ENCODE measurements around the gene CCDC184. TPM values are rescaled to one million over a fixed set of nuclear protein-coding genes. Genes with fewer than 3 reads are reported as not detected.

Gene CCDC184
- polyA plus RNA-seq, 1 of the 3 experiments (the other 2 are of a cell fraction): 5.8 TPM

- H2AFZ ChIP-seq (ENCODE audit: low read depth): no peak overlapping the region
- H4K20me1 ChIP-seq (ENCODE audit: insufficient read depth): no peaks in the 10 kb centered on the region
- peaks cover 27 to 85% of the 10 kb centered on the region in 2 experiments for H3K36me3 ChIP-seq (replicated peaks in 1 of 2; ENCODE audit: control insufficient read depth in 1 of 2, insufficient read depth in 2 of 2, low read length in 1 of 2)
- H3K79me2 ChIP-seq (ENCODE audit: insufficient read depth): no peaks in the 10 kb centered on the region
- no peak overlapping the region for H3K9ac ChIP-seq
- H3K4me2 ChIP-seq: no peak overlapping the region
- no peaks in the 10 kb centered on the region for H3F3A ChIP-seq (replicated peaks; ENCODE audit: insufficient read depth)
- no peaks in the 10 kb centered on the region for H3K27me3 ChIP-seq (ENCODE audit: insufficient read depth)
- TF ChIP-seq, protein P1, sequence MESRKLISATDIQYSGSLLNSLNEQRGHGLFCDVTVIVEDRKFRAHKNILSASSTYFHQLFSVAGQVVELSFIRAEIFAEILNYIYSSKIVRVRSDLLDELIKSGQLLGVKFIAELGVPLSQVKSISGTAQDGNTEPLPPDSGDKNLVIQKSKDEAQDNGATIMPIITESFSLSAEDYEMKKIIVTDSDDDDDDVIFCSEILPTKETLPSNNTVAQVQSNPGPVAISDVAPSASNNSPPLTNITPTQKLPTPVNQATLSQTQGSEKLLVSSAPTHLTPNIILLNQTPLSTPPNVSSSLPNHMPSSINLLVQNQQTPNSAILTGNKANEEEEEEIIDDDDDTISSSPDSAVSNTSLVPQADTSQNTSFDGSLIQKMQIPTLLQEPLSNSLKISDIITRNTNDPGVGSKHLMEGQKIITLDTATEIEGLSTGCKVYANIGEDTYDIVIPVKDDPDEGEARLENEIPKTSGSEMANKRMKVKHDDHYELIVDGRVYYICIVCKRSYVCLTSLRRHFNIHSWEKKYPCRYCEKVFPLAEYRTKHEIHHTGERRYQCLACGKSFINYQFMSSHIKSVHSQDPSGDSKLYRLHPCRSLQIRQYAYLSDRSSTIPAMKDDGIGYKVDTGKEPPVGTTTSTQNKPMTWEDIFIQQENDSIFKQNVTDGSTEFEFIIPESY (IDR thresholded peaks at IDR 0.05; ENCODE audit: borderline replicate concordance, low read depth): no peak
- TF ChIP-seq POLR2AphosphoS5 (IDR thresholded peaks at IDR 0.05; ENCODE audit: low read depth, low read length) (no peak), FOSL2 (IDR thresholded peaks at IDR 0.05; ENCODE audit: borderline replicate concordance, low read depth) (no peak), TCF12 (IDR thresholded peaks at IDR 0.05) (no peak), ELF1 (IDR thresholded peaks at IDR 0.05) (no peak), USF1 (IDR thresholded peaks at IDR 0.05; ENCODE audit: borderline replicate concordance, low read depth) (no peak), YY1 (IDR thresholded peaks at IDR 0.05; ENCODE audit: low read depth) (no peak), CTCF (IDR thresholded peaks at IDR 0.05) (no peak), NFIC (IDR thresholded peaks at IDR 0.05; ENCODE audit: borderline replicate concordance) (no peak), JUND (IDR thresholded peaks at IDR 0.05) (no peak), EP300 (IDR thresholded peaks at IDR 0.05; ENCODE audit: borderline replicate concordance in 1 of 2, low read depth in 1 of 2, low read length in 1 of 2) (no peak), SMC3 (IDR thresholded peaks at IDR 0.05; ENCODE audit: low read depth, low read length) (no peak)
- ChIA-PET CTCF (interaction anchor here (1.2 to 1.4 kb wide), 3 partner anchors 12 to 402 kb away, joined by 3 to 4 read pairs (median 3); no protein-coding TSS in a partner anchor), POLR2A (no interaction called here)
- no peaks in the 10 kb centered on the region for H3K9me2 ChIP-seq
- DNase-seq: no peak
- H3K4me3 ChIP-seq (ENCODE audit: low read depth in 2 of 2, low read length in 1 of 2): no peak overlapping the region; a peak in 1 of 4 replicates
- no peaks in the 10 kb centered on the region for H3K9me3 ChIP-seq
- no peak overlapping the region for H3K27ac ChIP-seq (ENCODE audit: low read depth in 2 of 2, low read length in 1 of 2)
- H3K4me1 ChIP-seq (ENCODE audit: control insufficient read depth in 1 of 2, insufficient read depth in 2 of 2, low read depth in 1 of 2, low read length in 1 of 2): no peaks in the 10 kb centered on the region; a peak in 1 of 4 replicates
- no CpG with 5 or more reads among the region's 2 CpGs for WGBS (ENCODE audit: low lambda C conversion rate)
Observed at GRCh38 chr12:48143898-48144297, 39.5 kb upstream of the CCDC184 start.

DNA sequence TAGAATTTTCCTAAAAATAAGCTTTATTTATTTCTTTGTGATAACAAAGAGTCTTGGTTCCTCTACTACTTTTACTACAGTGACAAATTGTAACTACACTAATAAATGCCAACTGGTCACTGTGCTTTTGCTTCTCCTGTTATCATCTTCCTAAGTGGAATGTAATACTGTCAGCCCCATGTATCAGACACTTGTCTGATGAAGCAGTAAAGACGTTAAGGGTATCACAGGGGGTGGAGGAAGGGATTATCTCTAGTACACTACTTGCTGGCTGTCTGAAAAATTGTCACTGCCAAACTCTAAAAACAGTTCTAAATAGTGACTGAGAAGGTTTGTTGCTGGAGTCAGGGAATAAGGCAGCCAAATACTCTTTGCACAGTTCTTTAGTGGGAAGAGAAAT lies 37.5 kb upstream of the CCDC184 start:
- DNase-seq: no peak
- H2AFZ ChIP-seq (ENCODE audit: low read depth): no peak overlapping the region
- H3K9ac ChIP-seq: no peak overlapping the region
- no peaks in the 10 kb centered on the region; a peak in 1 of 4 replicates for H3K4me1 ChIP-seq (ENCODE audit: control insufficient read depth in 1 of 2, insufficient read depth in 2 of 2, low read depth in 1 of 2, low read length in 1 of 2)
- POLR2A ChIA-PET: no interaction called here
- no peaks in the 10 kb centered on the region for H4K20me1 ChIP-seq (ENCODE audit: insufficient read depth)
- H3K9me3 ChIP-seq: no peaks in the 10 kb centered on the region
- CTCF ChIA-PET: interaction anchor here (0.9 to 1.0 kb wide), 3 partner anchors 12 to 275 kb away, joined by 3 read pairs; partner anchors contain the start of gene ASB8
- WGBS (ENCODE audit: low lambda C conversion rate): 72% methylated on average over 1 of the region's 1 CpG
- H3F3A ChIP-seq (replicated peaks; ENCODE audit: insufficient read depth): no peaks in the 10 kb centered on the region
- no peak overlapping the region for H3K4me3 ChIP-seq (ENCODE audit: low read depth in 2 of 2, low read length in 1 of 2)
- H3K9me2 ChIP-seq: no peaks in the 10 kb centered on the region
- no peaks in the 10 kb centered on the region for H3K27me3 ChIP-seq (ENCODE audit: insufficient read depth)
- H3K79me2 ChIP-seq (ENCODE audit: insufficient read depth): no peaks in the 10 kb centered on the region
- H3K27ac ChIP-seq (ENCODE audit: low read depth in 2 of 2, low read length in 1 of 2): no peak overlapping the region
- no peak overlapping the region for H3K4me2 ChIP-seq
- H3K36me3 ChIP-seq (replicated peaks in 1 of 2; ENCODE audit: control insufficient read depth in 1 of 2, insufficient read depth in 2 of 2, low read length in 1 of 2): peaks cover 34 to 86% of the 10 kb centered on the region in 2 experiments
- TF ChIP-seq, protein P2, sequence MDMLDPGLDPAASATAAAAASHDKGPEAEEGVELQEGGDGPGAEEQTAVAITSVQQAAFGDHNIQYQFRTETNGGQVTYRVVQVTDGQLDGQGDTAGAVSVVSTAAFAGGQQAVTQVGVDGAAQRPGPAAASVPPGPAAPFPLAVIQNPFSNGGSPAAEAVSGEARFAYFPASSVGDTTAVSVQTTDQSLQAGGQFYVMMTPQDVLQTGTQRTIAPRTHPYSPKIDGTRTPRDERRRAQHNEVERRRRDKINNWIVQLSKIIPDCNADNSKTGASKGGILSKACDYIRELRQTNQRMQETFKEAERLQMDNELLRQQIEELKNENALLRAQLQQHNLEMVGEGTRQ (IDR thresholded peaks at IDR 0.05; ENCODE audit: borderline replicate concordance, low read depth, low read length): no peak
- TF ChIP-seq MXI1 (IDR thresholded peaks at IDR 0.05; ENCODE audit: low read depth, low read length): no peak
- TF ChIP-seq EP300 (IDR thresholded peaks at IDR 0.05; ENCODE audit: borderline replicate concordance in 1 of 2, low read depth in 1 of 2, low read length in 1 of 2): no peak
- TF ChIP-seq YY1 (IDR thresholded peaks at IDR 0.05; ENCODE audit: low read depth): no peak
- no peak for TF ChIP-seq TAF1 (IDR thresholded peaks at IDR 0.05; ENCODE audit: borderline replicate concordance, low read depth, low read length)
- TF ChIP-seq MAX (IDR thresholded peaks at IDR 0.05; ENCODE audit: low read depth): no peak
- TF ChIP-seq RXRA (IDR thresholded peaks at IDR 0.05; ENCODE audit: borderline replicate concordance, low read depth): no peak
- no peak for TF ChIP-seq SMC3 (IDR thresholded peaks at IDR 0.05; ENCODE audit: low read depth, low read length)
- TF ChIP-seq NFIC (IDR thresholded peaks at IDR 0.05; ENCODE audit: borderline replicate concordance): no peak
- no peak for TF ChIP-seq RAD21 (IDR thresholded peaks at IDR 0.05; ENCODE audit: low read length)
- TF ChIP-seq GATA2 (CRISPR knock-in tag; IDR thresholded peaks at IDR 0.05): no peak

Measured in SK-N-SH (cell line).